Activated CD4-positive, alpha-beta T cell treated with anti-CD3 and anti-CD28 coated beads for 48 hours (primary cell): ENCODE results near the gene HNRNPF.

ENCODE experiments used
- DNase-seq: peaks from one replicate; pipeline ENCODE4 v3.0.0-alpha.2; 2020

Gene HNRNPF

GRCh38 chr10:43420369-43421200, 11.6 kb upstream of the HNRNPF start:
- peak; percentile 89 for DNase-seq

GRCh38 chr10:43419997-43420368, 11.0 kb upstream of the HNRNPF start:
- DNase-seq = no peak

GRCh38 chr10:43417950-43418768, 9.2 kb upstream of the HNRNPF start:
- DNase-seq = peak; percentile 55

GRCh38 chr10:43415544-43415943, 6.6 kb upstream of the HNRNPF start:
- DNase-seq = no peak

- DNase-seq = no peak
Observed at GRCh38 chr10:43411536-43411935, 2.5 kb upstream of the HNRNPF start.

GRCh38 chr10:43410345-43410744, 1.4 kb upstream of the HNRNPF start:
- DNase-seq = no peak

GRCh38 chr10:43409385-43410109, 561 bp upstream of the HNRNPF start:
- DNase-seq = peak; percentile 84

- DNase-seq = no peak
Observed at GRCh38 chr10:43408331-43408709, 666 bp downstream of the HNRNPF start.

- peak; percentile 95 for DNase-seq
Observed at GRCh38 chr10:43407576-43408330, 1.2 kb downstream of the HNRNPF start.

- peak; percentile 71 for DNase-seq
Observed at GRCh38 chr10:43407148-43407575, 1.8 kb downstream of the HNRNPF start.

GRCh38 chr10:43404704-43405084, 4.3 kb downstream of the HNRNPF start:
- DNase-seq = no peak

- DNase-seq = peak; percentile 32
Observed at GRCh38 chr10:43403911-43404703, 4.9 kb downstream of the HNRNPF start.

GRCh38 chr10:43402880-43403452, 6.0 kb downstream of the HNRNPF start:
- DNase-seq = no peak

- no peak for DNase-seq
Observed at GRCh38 chr10:43402176-43402575, 6.8 kb downstream of the HNRNPF start.

- DNase-seq = no peak
Observed at GRCh38 chr10:43401627-43402026, 7.4 kb downstream of the HNRNPF start.

- no peak for DNase-seq
Observed at GRCh38 chr10:43399320-43400310, 9.4 kb downstream of the HNRNPF start.

GRCh38 chr10:43398939-43399319, 10.1 kb downstream of the HNRNPF start:
- DNase-seq = no peak

- peak; percentile 91 for DNase-seq
Observed at GRCh38 chr10:43396928-43397624, 11.9 kb downstream of the HNRNPF start.
